Muscle of leg (tissue), 11 donors: Measurements from ENCODE around the gene NFIA. TPM values are rescaled to one million over a fixed set of nuclear protein-coding genes. Genes with fewer than 3 reads are reported as not detected.

ENCODE experiments used
- DNase-seq: peaks from one replicate; pipeline ENCODE4 v3.0.0; 2013
- H3K27ac ChIP-seq: one replicate; pipeline ENCODE4 v1.5.1; 2013; ENCODE audit warnings: mild to moderate bottlenecking, low read length, control low read depth
- H3K27me3 ChIP-seq: one replicate; pipeline ENCODE4 v1.6.1; 2013; ENCODE audit warnings: low read length; ENCODE audit not compliant: control insufficient read depth, insufficient read depth
- H3K36me3 ChIP-seq: one replicate; pipeline ENCODE4 v1.6.1; 2013; ENCODE audit warnings: low read length; ENCODE audit not compliant: control insufficient read depth, insufficient read depth
- H3K4me1 ChIP-seq: one replicate; pipeline ENCODE4 v1.6.1; 2013; ENCODE audit warnings: low read length; ENCODE audit not compliant: control insufficient read depth, insufficient read depth
- H3K4me3 ChIP-seq: one replicate; pipeline ENCODE4 v1.5.1; 2013; ENCODE audit warnings: low read length, control low read depth
- H3K9me3 ChIP-seq: replicated peaks from 2 replicates; pipeline ENCODE4 v1.6.1; 2013; ENCODE audit warnings: low read depth, low read length; ENCODE audit not compliant: control insufficient read depth
- WGBS: methylation state at CpG from one replicate; pipeline ENCODE4 v1.1.5; 2013; ENCODE audit warnings: missing lambda C conversion rate; ENCODE audit not compliant: insufficient coverage; 5-methylcytosine and 5-hydroxymethylcytosine counted together
- polyA plus RNA-seq, 8 donors: library from polyadenylated mRNA; unstranded; fragments of 120-200 nt; gene quantifications; one replicate each; pipeline versions ENCODE4 v1.2.1 to v1.2.3, GENCODE V29; 2013; ENCODE audit warnings: inconsistent platforms in 1 of 8, low replicate concordance in 1 of 8; ENCODE audit not compliant: insufficient read length in 8 of 8, insufficient read depth in 1 of 8
- total RNA-seq: library from RNA; stranded (reverse); fragments of 120-200 nt; gene quantifications from one replicate; pipeline ENCODE4 v1.2.4, GENCODE V29; 2013

NFIA gene
- total and polyA plus RNA-seq, 9 donors: 21.6 to 41.0 (median 29.7) TPM

DNA sequence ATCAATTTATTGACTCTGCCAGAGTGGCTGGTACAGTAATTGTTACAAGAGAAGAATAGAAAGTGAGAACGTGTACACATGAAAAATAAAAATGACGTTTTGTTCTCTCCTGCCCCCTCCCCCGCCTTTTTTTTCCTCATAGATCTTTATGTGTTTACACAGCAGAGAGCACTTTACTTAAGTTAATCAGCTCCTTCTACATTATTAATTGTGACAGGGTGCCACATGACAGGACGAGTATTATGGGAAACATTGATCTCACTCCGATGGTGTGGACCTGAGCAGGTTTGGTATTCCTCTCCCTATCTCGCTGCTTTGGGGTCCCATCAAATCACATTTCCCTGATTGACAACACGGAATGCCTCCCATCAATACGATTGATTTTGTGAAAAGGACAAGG is 356.9 kb downstream of the NFIA start:
- Histone ChIP-seq H3K4me1 (peaks cover 16% of the 10 kb centered on the region), H3K4me3 (no peak overlapping the region), H3K27me3 (no peaks in the 10 kb centered on the region), H3K36me3 (peaks cover 4% of the 10 kb centered on the region), H3K27ac (no peak overlapping the region), H3K9me3 (no peaks in the 10 kb centered on the region)
- 74% methylated on average over 2 of the region's 8 CpGs for WGBS
- DNase-seq: no peak

DNA sequence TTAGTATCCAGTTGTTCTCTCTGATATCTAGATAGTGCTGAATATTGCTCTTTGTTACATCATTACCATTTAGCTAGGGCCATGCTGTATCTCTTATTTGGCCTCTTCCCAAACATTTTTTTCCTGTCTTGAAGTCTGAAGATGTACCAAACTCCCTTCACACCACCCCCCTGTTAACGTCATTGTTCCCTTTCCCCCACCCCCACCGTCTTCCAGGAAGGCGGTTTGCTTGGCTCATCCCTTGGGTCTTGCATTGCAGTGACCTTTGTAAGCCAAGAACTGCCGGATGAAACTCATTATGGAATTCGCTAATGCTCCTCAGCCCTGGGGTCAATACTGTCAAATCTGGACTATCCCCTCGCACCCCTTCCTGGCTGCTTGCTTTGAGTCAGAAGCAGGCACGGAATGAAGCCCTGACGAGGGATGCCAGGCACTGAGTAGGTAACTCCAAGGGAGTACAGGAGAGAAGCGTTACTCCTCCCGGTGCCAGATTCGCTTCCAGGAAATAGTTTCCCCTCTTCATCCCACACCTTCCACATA is 359.4 kb downstream of the NFIA start:
- Histone ChIP-seq H3K9me3 (no peaks in the 10 kb centered on the region), H3K36me3 (peaks cover 3% of the 10 kb centered on the region), H3K4me3 (no peak overlapping the region), H3K27me3 (no peaks in the 10 kb centered on the region), H3K27ac (peak overlapping the region; percentile 39), H3K4me1 (peaks cover 27% of the 10 kb centered on the region)
- WGBS: 21% methylated on average over 4 of the region's 11 CpGs
- DNase-seq: peak; percentile 77

DNA sequence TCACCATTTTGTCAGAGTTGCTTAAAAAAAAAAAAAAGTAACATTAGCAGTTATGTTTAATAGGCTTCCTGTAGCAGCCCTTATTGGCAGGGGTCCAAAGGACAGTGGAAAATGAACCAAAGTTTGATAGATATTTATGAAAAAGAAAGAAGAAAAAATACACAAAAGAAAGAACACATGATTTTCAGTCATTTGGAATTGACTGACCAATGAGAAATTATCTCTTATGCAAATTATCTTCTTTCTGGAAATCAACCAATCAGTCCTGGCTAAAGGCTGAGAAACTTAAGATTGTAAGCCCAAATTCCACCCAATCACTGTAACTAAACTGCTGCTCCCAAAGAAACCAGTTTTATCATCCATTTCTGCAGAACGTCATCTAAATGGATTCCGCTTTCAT is 360.2 kb downstream of the NFIA start:
- Histone ChIP-seq H3K4me1 (peaks cover 31% of the 10 kb centered on the region), H3K27ac (no peak overlapping the region), H3K36me3 (no peaks in the 10 kb centered on the region), H3K27me3 (no peaks in the 10 kb centered on the region), H3K4me3 (no peak overlapping the region), H3K9me3 (no peaks in the 10 kb centered on the region)
- no CpG with 5 or more reads among the region's 2 CpGs for WGBS
- DNase-seq: peak; percentile 76

DNA sequence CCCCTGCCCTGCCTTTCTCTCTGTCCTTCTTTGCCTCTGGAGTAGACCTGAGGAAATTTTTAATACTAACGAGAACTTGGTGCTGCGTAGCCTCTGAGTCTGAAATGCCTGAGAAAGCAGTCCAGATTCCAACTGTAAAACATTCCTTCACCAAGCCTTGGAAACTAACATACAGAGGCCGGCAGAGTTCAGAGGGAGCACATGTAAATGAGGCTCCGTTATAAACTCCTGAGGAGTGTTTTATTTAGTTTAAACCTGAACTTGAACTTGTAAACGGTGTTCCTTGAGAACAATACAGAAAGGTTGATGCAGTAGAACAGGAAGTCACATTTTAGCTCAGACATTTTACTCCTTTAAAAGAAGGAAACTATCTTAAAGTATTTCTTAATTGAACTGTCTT is 361.9 kb downstream of the NFIA start:
- WGBS: 17% methylated on average over 2 of the region's 5 CpGs
- Histone ChIP-seq H3K27me3 (no peaks in the 10 kb centered on the region), H3K27ac (peak overlapping the region; percentile 16), H3K4me3 (no peak overlapping the region), H3K9me3 (no peaks in the 10 kb centered on the region), H3K4me1 (peaks cover 48% of the 10 kb centered on the region), H3K36me3 (no peaks in the 10 kb centered on the region)
- DNase-seq: peak; percentile 71

DNA sequence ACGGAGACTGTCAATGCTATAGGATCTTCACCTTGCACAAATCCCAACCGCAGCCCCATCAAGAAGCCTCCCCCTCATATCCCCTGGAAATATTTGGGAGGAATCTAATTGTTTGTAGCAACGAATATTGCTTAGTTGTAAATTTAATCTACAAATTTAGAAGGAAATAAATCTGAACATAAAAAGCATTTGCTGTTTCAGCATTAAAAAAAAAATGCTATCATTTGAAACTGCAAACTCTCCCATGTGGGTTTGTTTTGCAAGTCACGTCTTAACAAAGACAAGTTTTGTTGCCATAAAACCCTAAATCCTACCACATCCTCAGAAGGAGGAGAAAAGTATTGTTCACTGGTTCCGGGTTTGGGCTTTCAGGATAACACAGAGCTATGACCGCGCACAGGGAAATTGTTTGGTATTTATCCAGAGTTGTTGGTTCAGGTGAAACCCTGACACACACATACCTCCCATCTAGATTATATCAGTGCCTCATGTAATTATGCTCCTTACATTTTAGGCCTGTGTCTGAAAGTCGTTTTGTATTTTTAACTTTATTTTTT is 363.0 kb downstream of the NFIA start:
- Histone ChIP-seq H3K27ac (no peak overlapping the region), H3K27me3 (no peaks in the 10 kb centered on the region), H3K36me3 (no peaks in the 10 kb centered on the region), H3K4me3 (no peak overlapping the region), H3K9me3 (no peaks in the 10 kb centered on the region), H3K4me1 (peaks cover 57% of the 10 kb centered on the region)
- no CpG with 5 or more reads among the region's 8 CpGs for WGBS
- DNase-seq: no peak

DNA sequence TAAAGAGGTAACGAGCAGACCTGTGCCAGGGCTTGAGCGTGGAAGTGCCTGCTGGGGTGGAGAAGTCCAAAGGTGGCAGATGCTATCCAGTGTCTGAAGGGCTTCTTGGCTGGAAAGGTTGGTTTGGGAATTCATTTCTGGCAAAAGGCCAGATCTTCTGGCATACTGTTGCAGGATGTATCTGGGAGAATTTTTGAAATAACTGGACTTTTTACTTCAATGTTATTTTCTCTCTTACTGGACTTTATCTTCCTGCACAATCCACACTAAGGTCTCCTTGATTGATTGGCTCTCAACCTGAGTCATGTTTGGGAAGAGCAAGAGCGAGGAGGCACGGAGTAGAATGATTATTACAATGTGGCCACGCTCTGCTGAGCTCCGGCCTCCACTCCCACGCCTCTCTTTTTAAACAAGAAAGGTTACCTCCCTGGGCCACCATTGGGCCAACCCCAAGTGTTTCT is 364.2 kb downstream of the NFIA start:
- Histone ChIP-seq H3K27me3 (no peaks in the 10 kb centered on the region), H3K9me3 (no peaks in the 10 kb centered on the region), H3K27ac (peak overlapping the region; percentile 93), H3K36me3 (no peaks in the 10 kb centered on the region), H3K4me3 (no peak overlapping the region), H3K4me1 (peaks cover 69% of the 10 kb centered on the region)
- peak; percentile 49 for DNase-seq
- WGBS: 40% methylated on average over 5 of the region's 7 CpGs

DNA sequence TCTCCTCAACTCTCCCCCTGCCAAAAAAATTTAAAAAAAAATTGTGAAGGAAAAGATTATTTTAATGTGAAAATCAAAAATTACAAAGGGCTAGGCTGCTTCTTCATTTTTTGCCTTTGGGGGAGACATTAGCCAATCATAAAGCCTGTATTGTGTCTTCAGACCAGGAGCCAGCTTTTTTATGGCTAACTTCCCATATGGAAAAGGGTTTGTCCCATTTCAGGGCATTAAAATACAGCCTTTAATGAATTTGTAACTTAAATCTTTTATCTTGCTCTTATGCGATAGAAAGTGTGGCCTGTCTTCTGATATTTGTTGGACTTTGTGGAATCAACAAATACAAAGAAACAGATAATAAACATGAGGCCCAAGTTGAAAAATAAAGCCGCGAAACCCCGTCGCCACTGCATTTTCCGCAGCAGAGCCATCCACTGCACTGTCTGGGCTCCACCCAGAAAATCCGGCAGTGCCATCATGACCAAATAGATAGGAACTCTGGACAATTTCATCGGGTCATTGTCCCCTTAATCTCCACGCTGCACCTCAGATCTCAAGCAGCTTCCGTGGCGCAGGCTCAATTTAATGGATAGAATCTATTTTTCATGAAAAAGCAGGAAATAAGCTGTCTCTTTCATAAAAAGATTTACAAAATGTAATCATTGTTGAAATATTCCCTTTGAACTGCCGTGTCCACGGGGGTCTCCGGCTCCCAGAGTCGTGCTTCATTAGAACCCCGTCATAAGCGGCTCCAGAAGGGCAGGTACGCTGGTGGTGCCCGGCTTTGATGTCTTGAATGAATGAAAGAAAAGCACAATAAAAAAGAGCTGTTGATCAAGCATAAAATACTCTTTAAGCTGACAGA is 365.0 kb downstream of the NFIA start:
- Histone ChIP-seq H3K9me3 (no peaks in the 10 kb centered on the region), H3K4me3 (no peak overlapping the region), H3K27ac (peak overlapping the region; percentile 93), H3K27me3 (no peaks in the 10 kb centered on the region), H3K36me3 (no peaks in the 10 kb centered on the region), H3K4me1 (peaks cover 67% of the 10 kb centered on the region)
- 59% methylated on average over 8 of the region's 19 CpGs for WGBS
- DNase-seq: peak; percentile 81

DNA sequence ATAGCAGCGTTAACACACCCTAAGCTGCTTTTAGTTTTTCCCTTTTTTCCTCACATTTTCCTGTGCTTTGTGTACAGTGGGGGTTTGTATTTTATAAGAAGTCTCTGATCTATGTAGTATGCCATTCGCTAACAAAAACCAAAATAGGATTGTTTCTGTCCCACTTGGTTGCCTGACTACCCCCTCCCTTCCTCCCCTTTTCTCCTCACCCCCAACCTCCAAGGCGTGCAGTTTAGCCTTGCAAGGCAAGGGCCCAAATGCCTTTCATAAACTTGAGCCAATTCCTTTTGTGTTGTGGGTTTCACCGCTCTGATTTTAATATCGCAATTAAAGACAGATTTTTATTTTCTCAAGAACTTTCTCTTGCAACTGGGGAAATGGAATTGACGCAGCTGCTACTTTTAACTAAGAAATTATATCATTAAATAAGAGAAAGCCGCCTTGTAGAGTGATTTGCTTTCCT is 365.6 kb downstream of the NFIA start:
- Histone ChIP-seq H3K9me3 (no peaks in the 10 kb centered on the region), H3K27ac (peak overlapping the region; percentile 93), H3K27me3 (no peaks in the 10 kb centered on the region), H3K4me3 (no peak overlapping the region), H3K4me1 (peaks cover 74% of the 10 kb centered on the region), H3K36me3 (no peaks in the 10 kb centered on the region)
- peak; percentile 46 for DNase-seq
- WGBS: no CpG with 5 or more reads among the region's 7 CpGs

DNA sequence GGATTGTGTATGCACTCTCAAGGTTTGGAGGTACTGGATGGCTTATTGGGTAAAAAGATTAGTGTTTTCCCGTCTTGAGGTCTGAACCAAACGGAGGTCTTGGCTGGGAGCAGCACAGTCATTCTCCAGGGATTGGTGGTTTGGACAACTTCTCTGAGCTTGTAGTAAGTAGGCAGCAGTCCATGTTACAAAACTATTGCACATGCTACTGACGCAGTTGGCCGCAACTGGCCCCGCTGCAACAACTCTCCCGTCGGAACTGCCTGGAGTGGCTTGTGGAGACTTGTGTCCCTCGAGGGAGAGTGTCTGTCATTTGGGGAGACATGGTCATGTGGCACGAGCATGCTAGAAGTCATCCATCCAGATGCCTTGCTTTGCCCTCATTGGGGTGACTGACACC is 366.6 kb downstream of the NFIA start:
- H3K27me3 ChIP-seq: no peaks in the 10 kb centered on the region
- WGBS: 26% methylated on average over 8 of the region's 9 CpGs
- peak; percentile 97 for DNase-seq
- no peaks in the 10 kb centered on the region for H3K9me3 ChIP-seq
- no peaks in the 10 kb centered on the region for H3K36me3 ChIP-seq
- H3K4me3 ChIP-seq: no peak overlapping the region
- H3K27ac ChIP-seq: peak overlapping the region; percentile 93
- peaks cover 75% of the 10 kb centered on the region for H3K4me1 ChIP-seq

DNA sequence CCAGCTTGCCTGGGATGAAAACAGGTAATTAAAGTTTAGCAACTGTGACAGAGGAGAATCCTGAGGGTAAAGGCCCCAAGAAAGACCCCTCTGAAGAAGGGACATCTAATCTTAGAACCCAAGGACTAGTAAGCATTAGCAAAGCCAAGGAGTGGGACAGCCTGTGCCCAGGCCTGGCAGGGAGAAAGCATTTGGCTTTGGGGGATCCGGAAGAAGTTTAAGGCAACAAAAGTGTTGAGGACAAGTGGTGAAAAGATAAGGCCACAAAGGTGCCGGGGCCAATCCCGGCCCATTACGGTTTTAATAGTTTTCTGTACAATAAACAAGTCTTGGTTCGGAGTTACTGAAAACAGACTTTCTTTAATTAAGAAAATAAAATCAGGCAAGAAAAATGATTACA is 367.0 kb downstream of the NFIA start:
- peak overlapping the region; percentile 93 for H3K27ac ChIP-seq
- no peaks in the 10 kb centered on the region for H3K36me3 ChIP-seq
- peaks cover 72% of the 10 kb centered on the region for H3K4me1 ChIP-seq
- no peaks in the 10 kb centered on the region for H3K27me3 ChIP-seq
- DNase-seq: no peak
- H3K4me3 ChIP-seq: no peak overlapping the region
- 60% methylated on average over 1 of the region's 5 CpGs for WGBS
- no peaks in the 10 kb centered on the region for H3K9me3 ChIP-seq
